Memory B cell (primary cell): ENCODE data around the gene FBXL17.

ENCODE experiments used
- ATAC-seq: fragments of 150-1000 bp; cut with Tn5 transposase; 2 replicates; pipeline ENCODE4 v1.10.0; 2021; ENCODE audit warnings: low read depth, mild to moderate bottlenecking, moderate library complexity
- DNase-seq, 2 donors: peaks; one replicate each; pipeline ENCODE4 v3.0.0; 2022; ENCODE audit warnings: low spot score in 2 of 2
- H3K27ac Mint-ChIP-seq: one replicate; pipeline ENCODE4 v1.8.0; 2022; ENCODE audit warnings: mild to moderate bottlenecking, moderate library complexity, mixed read lengths
- H3K27me3 Mint-ChIP-seq: one replicate; pipeline ENCODE4 v1.8.0; 2022; ENCODE audit warnings: mixed read lengths
- H3K36me3 Mint-ChIP-seq: one replicate; pipeline ENCODE4 v1.8.0; 2022; ENCODE audit warnings: mild to moderate bottlenecking, mixed read lengths
- H3K4me1 Mint-ChIP-seq: one replicate; pipeline ENCODE4 v1.8.0; 2022; ENCODE audit warnings: mixed read lengths
- H3K4me3 Mint-ChIP-seq: one replicate; pipeline ENCODE4 v1.8.0; 2022; ENCODE audit warnings: mild to moderate bottlenecking, moderate library complexity, mixed read lengths
- H3K9me3 Mint-ChIP-seq: one replicate; pipeline ENCODE4 v1.8.0; 2022; ENCODE audit warnings: mixed read lengths

Gene FBXL17

GRCh38 chr5:108264533-108264932, 117.4 kb downstream of the FBXL17 start:
- no peak for ATAC-seq
- DNase-seq = no peak
- H3K36me3 Mint-ChIP-seq = peaks cover 2% of the 10 kb centered on the region
- H3K4me3 Mint-ChIP-seq = no peak overlapping the region
- H3K4me1 Mint-ChIP-seq = peaks cover 13% of the 10 kb centered on the region
- H3K9me3 Mint-ChIP-seq = no peaks in the 10 kb centered on the region
- H3K27ac Mint-ChIP-seq = no peak overlapping the region
- H3K27me3 Mint-ChIP-seq = no peaks in the 10 kb centered on the region

GRCh38 chr5:108263338-108263737, 118.6 kb downstream of the FBXL17 start:
- Mint-ChIP-seq H3K9me3 (no peaks in the 10 kb centered on the region), H3K4me3 (no peak overlapping the region)
- ATAC-seq = no peak

GRCh38 chr5:108260858-108261170, 121.1 kb downstream of the FBXL17 start:
- Mint-ChIP-seq H3K4me3 (no peak overlapping the region), H3K27me3 (no peaks in the 10 kb centered on the region), H3K9me3 (no peaks in the 10 kb centered on the region), H3K27ac (peak overlapping the region; percentile 11), H3K36me3 (peaks cover 2% of the 10 kb centered on the region), H3K4me1 (peaks cover 7% of the 10 kb centered on the region)
- no peak for DNase-seq
- no peak for ATAC-seq

More at GRCh38 chr5:108263338-108263737, 118.6 kb downstream of the FBXL17 start:
- Mint-ChIP-seq H3K27ac (no peak overlapping the region), H3K36me3 (peaks cover 2% of the 10 kb centered on the region), H3K4me1 (peaks cover 13% of the 10 kb centered on the region), H3K27me3 (no peaks in the 10 kb centered on the region)
- DNase-seq = no peak

GRCh38 chr5:108260117-108260857, 121.6 kb downstream of the FBXL17 start:
- Mint-ChIP-seq H3K27ac (peak overlapping the region; percentile 11), H3K27me3 (no peaks in the 10 kb centered on the region), H3K9me3 (no peaks in the 10 kb centered on the region), H3K4me3 (peak overlapping the region; percentile 66), H3K4me1 (peaks cover 9% of the 10 kb centered on the region), H3K36me3 (peaks cover 2% of the 10 kb centered on the region)
- peak; percentile 49 to 53 for DNase-seq
- ATAC-seq = peak; percentile 77

- H3K36me3 Mint-ChIP-seq = peaks cover 2% of the 10 kb centered on the region
- H3K27ac Mint-ChIP-seq = no peak overlapping the region
- no peaks in the 10 kb centered on the region for H3K27me3 Mint-ChIP-seq
- H3K9me3 Mint-ChIP-seq = no peaks in the 10 kb centered on the region
- peaks cover 9% of the 10 kb centered on the region for H3K4me1 Mint-ChIP-seq
- DNase-seq (no peak), ATAC-seq (no peak)
- no peak overlapping the region for H3K4me3 Mint-ChIP-seq
Measured at GRCh38 chr5:108259306-108259705, 122.6 kb downstream of the FBXL17 start.

- H3K27ac Mint-ChIP-seq = no peak overlapping the region
- no peak overlapping the region for H3K4me3 Mint-ChIP-seq
- peaks cover 4% of the 10 kb centered on the region for H3K36me3 Mint-ChIP-seq
- H3K9me3 Mint-ChIP-seq = no peaks in the 10 kb centered on the region
- peaks cover 9% of the 10 kb centered on the region for H3K4me1 Mint-ChIP-seq
- DNase-seq = no peak
- ATAC-seq = no peak
- H3K27me3 Mint-ChIP-seq = no peaks in the 10 kb centered on the region
Measured at GRCh38 chr5:108257996-108258395, 123.9 kb downstream of the FBXL17 start.

GRCh38 chr5:108255468-108255867, 126.4 kb downstream of the FBXL17 start:
- DNase-seq = no peak
- Mint-ChIP-seq H3K27me3 (no peaks in the 10 kb centered on the region), H3K27ac (no peak overlapping the region), H3K4me1 (peaks cover 4% of the 10 kb centered on the region), H3K9me3 (no peaks in the 10 kb centered on the region), H3K36me3 (peaks cover 7% of the 10 kb centered on the region), H3K4me3 (no peak overlapping the region)
- ATAC-seq = no peak

GRCh38 chr5:108251350-108251749, 130.5 kb downstream of the FBXL17 start:
- Mint-ChIP-seq H3K36me3 (peaks cover 12% of the 10 kb centered on the region), H3K4me1 (peaks cover 4% of the 10 kb centered on the region), H3K27ac (no peak overlapping the region), H3K27me3 (no peaks in the 10 kb centered on the region), H3K9me3 (no peaks in the 10 kb centered on the region), H3K4me3 (no peak overlapping the region)
- ATAC-seq (no peak), DNase-seq (no peak)

- no peaks in the 10 kb centered on the region for H3K27me3 Mint-ChIP-seq
- peaks cover 12% of the 10 kb centered on the region for H3K36me3 Mint-ChIP-seq
- ATAC-seq = no peak
- H3K4me1 Mint-ChIP-seq = peaks cover 2% of the 10 kb centered on the region
- H3K4me3 Mint-ChIP-seq = no peak overlapping the region
- H3K27ac Mint-ChIP-seq = no peak overlapping the region
- DNase-seq = no peak
- H3K9me3 Mint-ChIP-seq = no peaks in the 10 kb centered on the region
Measured at GRCh38 chr5:108249785-108250426, 132.0 kb downstream of the FBXL17 start.

- no peaks in the 10 kb centered on the region for H3K27me3 Mint-ChIP-seq
- no peak for ATAC-seq
- H3K36me3 Mint-ChIP-seq = peaks cover 12% of the 10 kb centered on the region
- H3K4me1 Mint-ChIP-seq = peaks cover 2% of the 10 kb centered on the region
- no peak overlapping the region for H3K4me3 Mint-ChIP-seq
- no peaks in the 10 kb centered on the region for H3K9me3 Mint-ChIP-seq
- no peak for DNase-seq
- H3K27ac Mint-ChIP-seq = no peak overlapping the region
Measured at GRCh38 chr5:108249095-108249784, 132.7 kb downstream of the FBXL17 start.

- no peak for ATAC-seq
- no peak for DNase-seq
- H3K36me3 Mint-ChIP-seq = peaks cover 19% of the 10 kb centered on the region
- H3K4me3 Mint-ChIP-seq = no peak overlapping the region
- H3K27me3 Mint-ChIP-seq = no peaks in the 10 kb centered on the region
- peaks cover 3% of the 10 kb centered on the region for H3K9me3 Mint-ChIP-seq
- peaks cover 13% of the 10 kb centered on the region for H3K4me1 Mint-ChIP-seq
- no peak overlapping the region for H3K27ac Mint-ChIP-seq
Measured at GRCh38 chr5:108238936-108239887, 142.7 kb downstream of the FBXL17 start.

GRCh38 chr5:108238461-108238860, 143.4 kb downstream of the FBXL17 start:
- no peak overlapping the region for H3K4me3 Mint-ChIP-seq
- DNase-seq = no peak
- H3K36me3 Mint-ChIP-seq = peaks cover 22% of the 10 kb centered on the region
- H3K27ac Mint-ChIP-seq = no peak overlapping the region
- peaks cover 3% of the 10 kb centered on the region for H3K9me3 Mint-ChIP-seq
- ATAC-seq = no peak
- H3K27me3 Mint-ChIP-seq = no peaks in the 10 kb centered on the region
- H3K4me1 Mint-ChIP-seq = peaks cover 11% of the 10 kb centered on the region

GRCh38 chr5:108233617-108234155, 148.2 kb downstream of the FBXL17 start:
- no peak for ATAC-seq
- Mint-ChIP-seq H3K9me3 (peaks cover 3% of the 10 kb centered on the region), H3K4me1 (no peaks in the 10 kb centered on the region), H3K36me3 (peaks cover 38% of the 10 kb centered on the region), H3K27ac (no peak overlapping the region), H3K4me3 (no peak overlapping the region), H3K27me3 (no peaks in the 10 kb centered on the region)
- DNase-seq = no peak
